Activated CD4-positive, alpha-beta T cell treated with anti-CD3 and anti-CD28 coated beads, Interleukin-10, Interleukin-2, amounts not matched to agents 100 ng/mL and 50 ng/mL, durations not matched to agents 16 hours and 8 hours (primary cell): ENCODE results near the gene FBXW10.
"Not testable (repeated sequence)": the region's sequence is repeated elsewhere in the genome, so short reads cannot be mapped to it uniquely, and the experiment has no call there.

Experiments
- DNase-seq: peaks from one replicate; pipeline ENCODE4 v3.0.0-alpha.2; 2020

Gene FBXW10

DNA sequence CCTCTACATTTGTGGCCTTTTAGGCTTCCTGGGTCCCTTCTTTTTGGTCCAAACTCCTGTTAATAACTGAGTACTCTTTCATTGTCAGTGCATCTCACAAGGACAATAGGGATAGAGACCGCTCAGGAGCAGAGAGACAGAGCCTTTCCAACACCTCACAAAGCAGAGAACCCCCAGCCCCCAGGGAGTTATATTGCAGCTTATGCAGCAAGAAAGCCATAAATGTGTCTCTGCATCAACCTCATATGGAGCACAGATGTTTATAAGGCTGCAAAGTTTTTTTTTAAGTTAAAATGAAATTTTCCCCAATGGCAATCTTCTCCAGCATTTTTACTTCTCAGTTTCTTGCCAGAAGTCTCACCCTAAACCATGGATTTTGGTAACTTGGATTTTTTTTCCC lies 6.4 kb downstream of the FBXW10 start:
- not testable (repeated sequence) for DNase-seq

DNA sequence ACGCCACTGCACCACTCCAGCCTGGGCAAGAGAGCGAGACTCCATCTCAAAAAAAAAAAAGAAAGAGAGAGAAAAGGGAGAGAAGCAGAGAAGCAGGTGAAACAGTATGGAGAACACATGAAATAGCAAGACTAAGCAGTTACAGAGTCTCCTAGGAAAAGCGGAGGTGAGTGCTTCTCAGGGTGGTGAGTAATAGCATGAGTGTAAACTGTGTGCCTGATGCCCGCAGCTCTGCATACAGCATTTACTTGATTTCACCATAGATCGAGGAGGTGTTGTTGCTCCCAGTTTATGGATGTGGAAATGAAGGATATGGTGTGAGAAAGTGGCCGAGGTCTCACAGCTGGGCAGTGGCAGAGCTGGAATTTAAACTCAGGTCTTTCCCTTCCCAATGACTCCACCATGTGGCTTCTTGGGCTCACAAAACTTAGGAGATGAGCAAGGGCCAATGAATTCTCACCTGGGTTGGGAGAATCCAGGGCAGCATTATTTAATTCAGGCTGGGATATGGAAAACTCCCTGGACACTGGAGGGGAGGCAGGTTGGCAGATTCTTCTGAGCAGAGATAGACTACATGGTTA lies 10.1 kb downstream of the FBXW10 start:
- DNase-seq = not testable (repeated sequence)

DNA sequence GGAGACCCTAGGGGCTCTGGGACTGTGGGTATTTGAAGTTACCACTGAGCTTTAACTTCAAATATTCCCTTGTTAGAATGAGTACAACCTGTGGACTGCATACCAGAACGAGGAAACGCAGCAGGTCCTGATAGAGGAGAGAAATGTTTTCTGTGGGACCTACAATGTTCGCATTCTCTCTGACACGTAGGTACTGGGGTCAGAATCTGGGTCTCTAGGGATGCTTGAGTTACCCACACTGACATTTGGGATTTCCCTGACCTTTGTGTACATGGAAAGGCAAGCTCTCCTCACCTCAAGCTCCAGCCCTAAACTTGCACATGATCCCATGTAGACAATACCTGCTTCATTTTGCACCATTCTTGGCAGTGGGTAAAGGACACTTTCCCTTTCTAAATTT lies 12.1 kb downstream of the FBXW10 start:
- not testable (repeated sequence) for DNase-seq

DNA sequence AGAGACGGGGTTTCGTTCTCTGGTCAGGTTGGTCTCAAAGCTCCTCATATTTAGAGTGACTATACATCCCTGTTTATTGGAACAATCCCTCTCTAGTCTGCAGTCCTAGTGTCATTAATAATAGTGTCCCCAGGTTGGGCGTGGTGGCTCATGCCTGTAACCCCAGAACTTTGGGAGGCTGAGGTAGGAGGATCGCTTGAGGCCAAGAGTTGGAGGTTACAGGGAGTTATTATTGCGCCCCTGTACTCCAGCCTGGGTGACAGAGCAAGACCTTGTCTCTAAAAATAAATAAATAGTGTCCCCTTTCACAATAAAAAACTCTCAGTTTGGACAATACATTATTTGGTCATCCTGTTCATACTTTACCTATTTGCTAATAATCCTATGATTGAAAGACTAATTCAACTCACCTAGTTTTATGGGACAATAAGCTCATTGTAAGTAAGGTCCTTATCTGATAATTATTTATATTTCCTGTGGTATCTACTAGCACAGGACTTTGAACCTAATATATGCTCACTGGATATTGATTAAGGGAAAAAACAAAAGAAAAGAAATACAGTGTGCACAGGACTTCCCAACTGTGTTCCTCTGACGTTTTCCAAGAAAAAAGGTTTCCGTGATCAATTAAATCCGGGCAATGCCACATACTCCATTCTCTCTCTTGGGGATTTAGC lies 13.7 kb downstream of the FBXW10 start:
- DNase-seq = not testable (repeated sequence)

- DNase-seq = not testable (repeated sequence)
These were observed 14.5 kb downstream of the FBXW10 start for GRCh38 chr17:18758344-18758743.

DNA sequence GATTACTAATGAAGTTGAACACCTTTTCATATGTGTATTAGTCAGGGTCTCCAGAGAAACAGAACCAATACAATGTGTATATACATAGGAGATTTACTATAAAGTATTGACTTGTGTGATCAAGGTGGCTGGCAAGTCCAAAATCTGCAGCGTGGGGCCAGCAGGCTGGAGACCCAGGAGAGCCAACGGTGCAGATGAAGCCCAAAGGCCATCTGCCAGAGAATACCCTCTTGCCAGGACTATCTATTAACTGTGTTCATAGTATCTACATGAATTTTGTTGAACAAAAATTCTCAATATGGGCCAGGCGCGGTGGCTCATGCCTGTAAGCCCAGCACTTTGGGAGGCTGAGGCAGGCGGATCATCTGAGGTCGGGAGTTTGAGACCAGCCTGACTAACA lies 16.4 kb downstream of the FBXW10 start:
- DNase-seq = not testable (repeated sequence)

GRCh38 chr17:18770572-18770971 lies 26.7 kb downstream of the FBXW10 start:
- DNase-seq = not testable (repeated sequence)

- DNase-seq = not testable (repeated sequence)
These were observed 27.2 kb downstream of the FBXW10 start for GRCh38 chr17:18771066-18771465.

- DNase-seq = no peak
These were observed 28.6 kb downstream of the FBXW10 start for GRCh38 chr17:18772471-18772870.

- peak; percentile 98 for DNase-seq
These were observed 37.3 kb downstream of the FBXW10 start, which contains the start of gene TVP23B for GRCh38 chr17:18780991-18781718. TSS of gene TVP23B (plus strand) at chr17:18781183. CDS start at chr17:18781294, 111 bp downstream.

DNA sequence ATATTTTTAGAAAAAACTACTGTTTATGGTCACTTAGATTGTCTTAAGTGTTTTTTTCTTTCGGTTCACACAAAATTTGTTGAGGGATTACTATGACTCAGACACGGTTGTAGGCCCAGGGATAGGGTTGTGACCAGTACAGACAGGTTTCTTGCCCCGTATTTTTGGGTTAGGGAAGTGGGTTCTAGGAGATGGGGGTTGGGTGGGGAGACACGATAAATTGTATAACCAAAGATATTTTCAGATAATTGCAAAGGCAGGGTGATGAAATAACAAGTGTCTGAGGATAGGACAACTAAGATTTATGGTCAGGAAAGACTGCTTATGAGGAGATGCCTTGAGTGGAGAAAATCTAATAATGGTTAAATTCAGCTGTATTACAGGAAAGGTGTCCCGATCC lies 38.0 kb downstream of the FBXW10 start:
- DNase-seq = peak; percentile 13

- not testable (repeated sequence) for DNase-seq
These were observed 42.1 kb downstream of the FBXW10 start for GRCh38 chr17:18785933-18786332.

- not testable (repeated sequence) for DNase-seq
These were observed 43.0 kb downstream of the FBXW10 start for GRCh38 chr17:18786890-18787289.

GRCh38 chr17:18791402-18791801 lies 47.5 kb downstream of the FBXW10 start:
- peak; percentile 28 for DNase-seq

- not testable (repeated sequence) for DNase-seq
These were observed 51.0 kb downstream of the FBXW10 start for GRCh38 chr17:18794841-18795240.

GRCh38 chr17:18796887-18797286 lies 53.0 kb downstream of the FBXW10 start:
- DNase-seq = not testable (repeated sequence)

- not testable (repeated sequence) for DNase-seq
These were observed 59.8 kb downstream of the FBXW10 start for GRCh38 chr17:18803458-18804245.

- not testable (repeated sequence) for DNase-seq
These were observed 72.1 kb downstream of the FBXW10 start for GRCh38 chr17:18815924-18816323.

- peak; percentile 70 for DNase-seq
These were observed 72.9 kb downstream of the FBXW10 start for GRCh38 chr17:18816489-18817371.

GRCh38 chr17:18821430-18821829 lies 77.6 kb downstream of the FBXW10 start:
- DNase-seq = not testable (repeated sequence)

DNA sequence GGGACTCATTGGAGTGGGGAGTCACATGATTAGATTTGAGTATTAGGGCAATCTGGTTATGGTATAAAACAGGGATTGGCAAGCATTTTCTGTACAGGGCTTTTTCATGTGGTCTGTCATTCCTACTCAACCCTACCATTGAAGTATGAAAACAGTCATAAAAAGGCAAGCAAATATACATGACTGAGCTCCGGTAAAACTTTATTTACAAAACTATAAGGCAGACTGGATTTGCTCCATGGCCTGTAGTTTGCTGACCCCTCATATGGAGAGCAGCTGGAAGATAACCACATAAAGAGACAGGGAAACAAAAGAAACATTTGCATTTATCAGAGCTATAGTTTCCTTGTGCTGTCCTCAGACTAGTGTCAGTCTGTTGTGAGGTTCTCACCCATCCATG lies 83.8 kb downstream of the FBXW10 start:
- not testable (repeated sequence) for DNase-seq
